Cardiac muscle cell (in vitro differentiated cells and primary cell): ENCODE data around the gene CBX4. TPM values are rescaled to one million over a fixed set of nuclear protein-coding genes. Genes with fewer than 3 reads are reported as not detected.

Source experiments
- DNase-seq, 2 donors: peaks; one replicate each; pipeline versions ENCODE4 v3.0.0 to v3.0.0-alpha.2; 2010 to 2017; ENCODE audit warnings: low read depth in 1 of 2, low spot score in 1 of 2
- H3K27ac ChIP-seq: fragments of 200-600 bp; sonication (generic); 2 replicates; pipeline ENCODE4 v1.5.1; 2016
- H3K27me3 ChIP-seq: fragments of 200-600 bp; sonication (generic); 2 replicates; pipeline ENCODE4 v1.6.0; 2016; ENCODE audit warnings: control low read depth
- H3K36me3 ChIP-seq: fragments of 200-600 bp; sonication (generic); 2 replicates; pipeline ENCODE4 v1.5.1; 2016; ENCODE audit warnings: control low read depth
- H3K4me1 ChIP-seq: fragments of 200-600 bp; sonication (generic); 2 replicates; pipeline ENCODE4 v1.8.1; 2017; ENCODE audit warnings: low read depth, mild to moderate bottlenecking, mixed run types
- H3K4me3 ChIP-seq: fragments of 200-600 bp; sonication (generic); 2 replicates; pipeline ENCODE4 v1.5.1; 2016; ENCODE audit warnings: mild to moderate bottlenecking
- H3K9me3 ChIP-seq: fragments of 200-600 bp; sonication (generic); 2 replicates; pipeline ENCODE4 v1.5.1; 2017; ENCODE audit warnings: low read depth, mild to moderate bottlenecking, control low read depth
- polyA plus RNA-seq: library from polyadenylated mRNA; unstranded; fragments of >200 nt; fragmentation: Nextera tagmentation; extraction: Ambion mirVana; gene quantifications from 2 replicates; pipeline ENCODE4 v1.2.1, GENCODE V29; 2016
- total RNA-seq: library from RNA; depleted of rRNA; stranded (reverse); fragments of >200 nt; gene quantifications from 2 replicates; pipeline ENCODE4 v1.2.3, GENCODE V29; 2016
- TF ChIP-seq, protein P1 (sequence below): IDR thresholded peaks from 2 replicates; pipeline ENCODE4 v1.5.1; 2012; ENCODE audit warnings: low read depth, mild to moderate bottlenecking, low read length

CBX4 gene
- total and polyA plus RNA-seq, 2 experiments from 2014 or later = 43.6 to 91.6 TPM

DNA sequence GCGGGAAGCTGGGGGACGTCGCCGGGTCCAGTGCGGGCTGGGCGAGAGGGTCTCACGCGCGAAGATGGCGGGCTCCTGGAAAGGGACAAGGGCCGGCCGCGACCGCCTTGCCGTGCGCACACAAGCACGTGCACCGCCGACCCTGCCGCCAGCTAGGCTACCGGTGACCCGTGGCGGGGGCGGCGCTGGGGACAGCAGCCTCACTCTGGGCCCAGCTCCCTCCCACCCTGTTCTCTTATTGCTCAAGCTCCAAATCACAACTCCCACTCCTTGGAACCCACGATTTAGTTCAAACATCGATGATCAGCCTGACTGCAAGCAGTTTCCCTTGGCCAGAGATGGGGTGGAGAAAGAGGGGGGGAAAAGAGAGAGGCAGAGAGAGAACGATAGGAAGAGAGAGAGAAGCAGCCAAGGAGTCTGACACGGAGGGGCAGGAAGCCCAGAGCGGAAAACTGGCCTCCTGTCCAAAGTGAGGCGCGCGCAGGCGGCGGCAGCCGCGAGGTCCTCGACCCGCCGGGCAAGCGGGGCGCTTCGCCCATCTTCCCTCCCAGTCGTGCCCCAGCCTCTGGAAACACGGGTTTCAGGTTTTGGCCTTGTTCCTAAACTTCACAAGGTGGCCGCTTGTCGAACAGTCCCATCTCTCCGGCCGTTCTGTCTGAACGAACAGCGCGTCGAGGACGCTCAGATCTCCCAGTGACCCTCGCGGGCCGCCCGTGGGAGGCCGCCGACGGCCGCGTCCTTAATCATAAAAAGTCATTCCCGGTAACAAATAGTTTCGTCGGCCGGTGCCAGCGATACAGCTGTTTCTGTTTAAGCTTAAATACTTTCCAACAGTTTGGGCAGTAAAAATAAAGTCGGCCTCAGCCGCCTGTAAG, 40.7 kb downstream of the CBX4 start:
- no peaks in the 10 kb centered on the region for H3K36me3 ChIP-seq
- DNase-seq = no peak
- H3K4me3 ChIP-seq = peak overlapping the region; percentile 46
- no peak overlapping the region for H3K27ac ChIP-seq
- TF ChIP-seq, protein P1, sequence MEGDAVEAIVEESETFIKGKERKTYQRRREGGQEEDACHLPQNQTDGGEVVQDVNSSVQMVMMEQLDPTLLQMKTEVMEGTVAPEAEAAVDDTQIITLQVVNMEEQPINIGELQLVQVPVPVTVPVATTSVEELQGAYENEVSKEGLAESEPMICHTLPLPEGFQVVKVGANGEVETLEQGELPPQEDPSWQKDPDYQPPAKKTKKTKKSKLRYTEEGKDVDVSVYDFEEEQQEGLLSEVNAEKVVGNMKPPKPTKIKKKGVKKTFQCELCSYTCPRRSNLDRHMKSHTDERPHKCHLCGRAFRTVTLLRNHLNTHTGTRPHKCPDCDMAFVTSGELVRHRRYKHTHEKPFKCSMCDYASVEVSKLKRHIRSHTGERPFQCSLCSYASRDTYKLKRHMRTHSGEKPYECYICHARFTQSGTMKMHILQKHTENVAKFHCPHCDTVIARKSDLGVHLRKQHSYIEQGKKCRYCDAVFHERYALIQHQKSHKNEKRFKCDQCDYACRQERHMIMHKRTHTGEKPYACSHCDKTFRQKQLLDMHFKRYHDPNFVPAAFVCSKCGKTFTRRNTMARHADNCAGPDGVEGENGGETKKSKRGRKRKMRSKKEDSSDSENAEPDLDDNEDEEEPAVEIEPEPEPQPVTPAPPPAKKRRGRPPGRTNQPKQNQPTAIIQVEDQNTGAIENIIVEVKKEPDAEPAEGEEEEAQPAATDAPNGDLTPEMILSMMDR = no peak
- no peaks in the 10 kb centered on the region for H3K9me3 ChIP-seq
- H3K27me3 ChIP-seq = peaks cover 79% of the 10 kb centered on the region
- peaks cover 14% of the 10 kb centered on the region for H3K4me1 ChIP-seq

DNA sequence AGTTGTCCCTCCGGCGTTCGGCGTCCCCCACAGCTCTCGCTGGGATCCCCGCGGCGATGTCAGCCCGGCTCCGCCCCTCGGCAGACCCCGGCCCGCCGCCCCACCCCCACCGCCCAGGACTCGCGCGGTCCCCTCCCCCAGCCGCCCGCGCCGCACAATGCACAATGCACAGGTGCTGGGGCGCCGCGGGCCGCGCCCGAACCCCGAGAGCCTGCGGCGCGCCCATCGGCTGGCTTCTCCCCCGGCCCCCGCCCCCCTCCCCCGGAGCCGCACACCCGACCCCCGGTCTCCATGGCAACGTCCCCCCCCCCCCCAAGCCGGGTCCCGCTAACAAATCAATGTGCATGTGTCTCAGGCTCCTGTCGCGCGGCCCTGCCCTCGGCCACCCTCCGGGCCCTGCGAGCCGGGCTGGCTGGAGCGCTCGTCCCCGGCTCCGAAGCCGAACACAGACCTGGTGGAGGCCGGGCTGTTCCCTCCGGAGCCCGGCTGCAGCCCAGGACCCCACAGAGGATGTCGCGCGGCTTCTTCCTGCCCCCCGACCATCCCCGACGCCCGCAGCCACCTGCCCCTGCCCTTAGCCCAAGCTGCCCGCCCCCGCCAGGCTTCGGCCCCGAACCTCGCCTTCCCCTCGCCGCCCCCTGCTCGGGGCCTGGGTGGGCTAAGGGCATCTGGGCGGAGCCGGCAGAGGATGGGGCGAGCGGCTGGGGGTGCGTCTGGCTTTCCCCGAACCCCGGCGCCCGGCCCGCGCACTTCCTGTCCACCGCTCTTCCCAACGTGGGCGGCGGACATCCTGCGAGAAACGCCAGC, 41.5 kb downstream of the CBX4 start:
- TF ChIP-seq, protein P1 = no peak
- peaks cover 19% of the 10 kb centered on the region for H3K4me1 ChIP-seq
- DNase-seq = no peak
- no peaks in the 10 kb centered on the region for H3K9me3 ChIP-seq
- H3K27ac ChIP-seq = peak overlapping the region; percentile 82
- peaks cover 79% of the 10 kb centered on the region for H3K27me3 ChIP-seq
- peak overlapping the region; percentile 46 for H3K4me3 ChIP-seq
- no peaks in the 10 kb centered on the region for H3K36me3 ChIP-seq

DNA sequence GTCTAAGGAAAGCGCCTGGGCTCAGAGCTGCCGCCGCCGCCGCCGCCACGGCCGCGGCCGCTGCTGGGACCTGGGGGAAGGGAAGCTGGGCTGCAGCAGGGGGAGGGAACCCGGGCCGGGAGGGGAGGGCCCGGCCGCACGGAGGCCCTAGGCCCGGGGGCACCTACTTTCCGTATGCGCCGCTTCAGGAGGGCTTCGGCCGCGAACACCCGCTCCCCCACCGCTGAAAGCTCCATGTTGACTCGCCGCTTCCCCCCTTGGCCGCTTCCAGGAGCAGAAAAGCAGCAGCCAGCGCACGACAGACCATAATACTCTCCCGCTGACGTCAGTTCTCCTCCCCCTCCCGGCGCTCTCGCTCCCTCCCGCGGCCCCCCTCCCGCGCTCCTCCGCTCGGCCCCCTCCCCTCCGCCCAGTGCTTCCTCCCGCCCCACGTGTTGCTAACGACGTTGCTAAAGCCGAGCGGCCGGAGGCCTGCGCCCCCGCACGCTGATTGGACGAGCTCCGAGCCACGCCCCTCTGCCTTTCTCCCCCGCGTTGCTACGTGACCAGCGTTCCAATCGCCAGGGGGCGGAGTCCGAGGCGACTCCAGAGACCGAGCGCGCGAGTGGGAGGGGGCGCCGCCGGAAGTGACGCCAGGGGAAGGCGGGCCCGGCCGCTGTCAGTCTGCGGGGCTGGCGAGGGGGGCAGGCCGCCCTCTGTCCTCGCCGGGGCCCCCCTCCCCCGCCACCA, 42.3 kb downstream of the CBX4 start, which contains the start of gene CBX8:
CBX8 (minus strand) TSS at position 315 of the 729 bp plus-strand sequence; CDS start at position 236, 79 bp downstream.
- H3K4me3 ChIP-seq = peak within 1 kb of the TSS; percentile 48
- DNase-seq = peak; percentile 100
- peaks cover 26% of the 10 kb centered on the region for H3K4me1 ChIP-seq
- H3K27ac ChIP-seq = peak within 1 kb of the TSS; percentile 90
- H3K9me3 ChIP-seq = no peaks in the 10 kb centered on the region
- TF ChIP-seq, protein P1 = no peak
- H3K36me3 ChIP-seq = no peaks in the 10 kb centered on the region
- H3K27me3 ChIP-seq = peaks cover 79% of the 10 kb centered on the region

DNA sequence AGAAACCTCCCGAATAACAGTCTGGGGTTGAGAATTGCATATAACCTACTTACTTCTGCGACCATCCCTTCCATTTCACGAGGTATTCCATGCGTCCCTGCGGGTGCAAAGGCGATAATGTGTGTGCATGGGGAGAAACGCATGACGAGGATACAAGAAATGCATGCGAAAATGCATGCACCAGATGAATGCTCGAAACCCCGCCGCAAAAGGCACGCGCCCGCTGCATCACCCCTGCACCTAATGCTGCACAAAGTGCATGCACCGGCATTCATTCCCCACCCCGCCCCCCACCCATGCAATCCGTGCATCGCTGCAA, 42.8 kb downstream of the CBX4 start:
- Histone ChIP-seq H3K9me3 (no peaks in the 10 kb centered on the region), H3K27ac (peak overlapping the region; percentile 90), H3K4me3 (peak overlapping the region; percentile 48), H3K4me1 (peaks cover 26% of the 10 kb centered on the region), H3K27me3 (peaks cover 79% of the 10 kb centered on the region), H3K36me3 (no peaks in the 10 kb centered on the region)
- DNase-seq = no peak
- TF ChIP-seq, protein P1 = no peak

DNA sequence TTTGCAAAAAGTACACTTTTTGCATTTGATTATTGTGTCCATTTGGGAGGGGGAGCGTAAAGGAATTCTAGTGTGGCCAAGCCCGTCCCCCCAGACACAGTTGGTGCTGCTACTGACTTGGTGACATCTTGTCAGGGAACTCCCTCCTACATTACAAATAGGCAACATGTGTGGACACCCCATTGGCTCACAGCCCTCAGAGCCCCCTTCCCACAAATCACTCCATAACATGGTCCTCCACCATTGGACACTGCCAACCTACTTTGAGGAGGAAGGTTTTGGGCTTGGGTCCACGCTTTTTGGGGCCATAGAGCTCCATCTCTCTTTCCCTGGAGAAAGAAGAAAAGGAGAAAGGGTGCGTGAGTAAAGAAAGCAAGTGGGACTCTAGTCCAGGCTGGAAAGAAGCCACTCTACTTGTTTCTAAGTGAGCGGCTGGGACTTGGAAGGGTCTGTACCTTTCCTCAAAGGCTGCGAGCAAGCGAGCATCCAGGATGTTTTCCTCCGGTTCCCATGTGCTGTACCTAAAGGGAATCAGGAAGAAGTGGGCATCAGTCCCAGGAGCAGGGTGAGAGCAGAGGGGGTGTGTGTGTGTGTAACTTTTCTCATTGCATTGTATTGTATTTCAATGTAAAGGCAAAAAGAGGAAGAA, 43.3 kb downstream of the CBX4 start:
- Histone ChIP-seq H3K36me3 (no peaks in the 10 kb centered on the region), H3K27ac (no peak overlapping the region), H3K4me3 (peak overlapping the region; percentile 48), H3K27me3 (peaks cover 79% of the 10 kb centered on the region), H3K4me1 (peaks cover 26% of the 10 kb centered on the region), H3K9me3 (no peaks in the 10 kb centered on the region)
- DNase-seq = no peak
- TF ChIP-seq, protein P1 = no peak
